ENCODE measurements around the gene ATAD3B.
"Not testable (repeated sequence)": the region's sequence is repeated elsewhere in the genome, so short reads cannot be mapped to it uniquely, and the experiment has no call there.

Gene ATAD3B

GRCh38 chr1:1434131-1434823 lies 37.3 kb upstream of the ATAD3B start:
- DNase-seq = no peak

GRCh38 chr1:1434824-1435105 lies 36.8 kb upstream of the ATAD3B start:
- DNase-seq = no peak

- peak; percentile 71 for DNase-seq
Measured at GRCh38 chr1:1435106-1435903, 36.3 kb upstream of the ATAD3B start, which contains the start of gene VWA1. VWA1 (plus strand) TSS chr1:1435690; CDS start chr1:1435749, 59 bp downstream.

GRCh38 chr1:1435911-1436629 lies 35.5 kb upstream of the ATAD3B start:
- DNase-seq = no peak

- no peak for DNase-seq
Measured at GRCh38 chr1:1436630-1437032, 34.9 kb upstream of the ATAD3B start.

- no peak for DNase-seq
Measured at GRCh38 chr1:1437033-1437903, 34.3 kb upstream of the ATAD3B start.

GRCh38 chr1:1437904-1438376 lies 33.6 kb upstream of the ATAD3B start:
- no peak for DNase-seq

- DNase-seq = no peak
Measured at GRCh38 chr1:1438531-1439381, 32.8 kb upstream of the ATAD3B start.

- DNase-seq = no peak
Measured at GRCh38 chr1:1439546-1440261, 31.9 kb upstream of the ATAD3B start.

- DNase-seq = no peak
Measured at GRCh38 chr1:1440262-1441001, 31.1 kb upstream of the ATAD3B start.

GRCh38 chr1:1441002-1441888 lies 30.3 kb upstream of the ATAD3B start:
- DNase-seq = peak; percentile 67

GRCh38 chr1:1442069-1442770 lies 29.3 kb upstream of the ATAD3B start:
- no peak for DNase-seq

GRCh38 chr1:1446631-1447030 lies 24.9 kb upstream of the ATAD3B start:
- DNase-seq = not testable (repeated sequence)

- no peak for DNase-seq
Measured at GRCh38 chr1:1449099-1449739, 22.3 kb upstream of the ATAD3B start, which contains the start of gene ATAD3C. ATAD3C (plus strand) TSS chr1:1449689; CDS start chr1:1450684, 995 bp downstream.

- DNase-seq = not testable (repeated sequence)
Measured at GRCh38 chr1:1450616-1451015, 20.9 kb upstream of the ATAD3B start.

GRCh38 chr1:1451696-1452364 lies 19.7 kb upstream of the ATAD3B start:
- DNase-seq = no peak

GRCh38 chr1:1452365-1452739 lies 19.2 kb upstream of the ATAD3B start:
- not testable (repeated sequence) for DNase-seq

All from stimulated activated CD4-positive, alpha-beta T cell treated with anti-CD3 and anti-CD28 coated beads, Interleukin-4, amount 100 ng/mL, for 1 hour (primary cell).